Neuronal stem cell (in vitro differentiated cells): Measurements from ENCODE around the gene TMPRSS11F.

Source experiments
- DNase-seq: peaks from one replicate; pipeline ENCODE4 v3.0.0-alpha.2; 2013; ENCODE audit warnings: low spot score
- H2AFZ ChIP-seq: one replicate; pipeline ENCODE4 v1.6.1; 2013; ENCODE audit warnings: mild to moderate bottlenecking, low read length, inconsistent platforms
- H2AK5ac ChIP-seq: 2 replicates; pipeline ENCODE4 v1.6.1; 2013; ENCODE audit warnings: low read depth, mild to moderate bottlenecking, inconsistent platforms, low read length, moderate library complexity, mixed read lengths
- H2BK120ac ChIP-seq: 2 replicates; pipeline ENCODE4 v1.6.1; 2013; ENCODE audit warnings: low read depth, mild to moderate bottlenecking, inconsistent platforms, low read length, moderate library complexity, mixed read lengths
- H2BK12ac ChIP-seq: one replicate; pipeline ENCODE4 v1.6.1; 2013; ENCODE audit warnings: low read length, inconsistent platforms
- H2BK15ac ChIP-seq: 2 replicates; pipeline ENCODE4 v1.6.1; 2013; ENCODE audit warnings: mild to moderate bottlenecking, low read length, inconsistent platforms, mixed read lengths
- H2BK5ac ChIP-seq: one replicate; pipeline ENCODE4 v1.6.1; 2013; ENCODE audit warnings: inconsistent platforms, mild to moderate bottlenecking, low read length, moderate library complexity
- H3K14ac ChIP-seq: one replicate; pipeline ENCODE4 v1.6.1; 2013; ENCODE audit warnings: low read length, inconsistent platforms
- H3K18ac ChIP-seq: 2 replicates; pipeline ENCODE4 v1.6.1; 2013; ENCODE audit warnings: low read length, inconsistent platforms
- H3K23ac ChIP-seq: 2 replicates; pipeline ENCODE4 v1.6.1; 2013; ENCODE audit warnings: low read depth, mild to moderate bottlenecking, mixed read lengths, low read length, inconsistent platforms; ENCODE audit not compliant: poor library complexity
- H3K27ac ChIP-seq: replicated peaks from 3 replicates; pipeline ENCODE4 v1.5.1; 2013; ENCODE audit warnings: low read length, inconsistent platforms
- H3K27me3 ChIP-seq, 3 experiments: 2 replicates each; pipeline ENCODE4 v1.6.1; 2013; ENCODE audit warnings: low read length in 3 of 3, mild to moderate bottlenecking in 2 of 3, inconsistent platforms in 1 of 3, low read depth in 1 of 3, mixed read lengths in 1 of 3, moderate library complexity in 1 of 3; ENCODE audit not compliant: control insufficient read depth in 3 of 3, insufficient read depth in 3 of 3
- H3K36me3 ChIP-seq, 2 donors: replicated peaks in 1 of 2; 2 replicates each; pipeline ENCODE4 v1.6.1; 2013; ENCODE audit warnings: low read length in 2 of 2; ENCODE audit not compliant: control insufficient read depth in 2 of 2, insufficient read depth in 2 of 2
- H3K4ac ChIP-seq: 2 replicates; pipeline ENCODE4 v1.6.1; 2013; ENCODE audit warnings: inconsistent platforms, mild to moderate bottlenecking, low read length, moderate library complexity
- H3K4me1 ChIP-seq, 2 donors: 1 replicate in 1 of 2; 2 replicates in 1 of 2; pipeline ENCODE4 v1.6.1; 2013; ENCODE audit warnings: low read length in 2 of 2, low read depth in 1 of 2; ENCODE audit not compliant: control insufficient read depth in 2 of 2, insufficient read depth in 1 of 2
- H3K4me2 ChIP-seq: one replicate; pipeline ENCODE4 v1.6.1; 2013; ENCODE audit warnings: mild to moderate bottlenecking, low read length, inconsistent platforms; ENCODE audit not compliant: insufficient read depth, poor library complexity, severe bottlenecking
- H3K4me3 ChIP-seq, 2 donors: 2 replicates each; pipeline ENCODE4 v1.5.1; 2013; ENCODE audit warnings: low read length in 2 of 2, mild to moderate bottlenecking in 2 of 2, inconsistent platforms in 1 of 2, moderate library complexity in 1 of 2
- H3K79me1 ChIP-seq: one replicate; pipeline ENCODE4 v1.6.1; 2013; ENCODE audit warnings: low read depth, mild to moderate bottlenecking, inconsistent platforms, low read length, moderate library complexity
- H3K9ac ChIP-seq: one replicate; pipeline ENCODE4 v1.6.1; 2013; ENCODE audit warnings: mild to moderate bottlenecking, low read depth, low read length, inconsistent platforms; ENCODE audit not compliant: poor library complexity
- H3K9me3 ChIP-seq, 2 donors: replicated peaks in 1 of 2; 2 replicates each; pipeline versions ENCODE3 to v1.6.1; 2013; ENCODE audit warnings: low read length in 2 of 2, mild to moderate bottlenecking in 2 of 2, inconsistent platforms in 1 of 2, low read depth in 1 of 2, mixed read lengths in 1 of 2, moderate library complexity in 1 of 2; ENCODE audit not compliant: control insufficient read depth in 2 of 2, insufficient read depth in 1 of 2
- H4K8ac ChIP-seq: one replicate; pipeline ENCODE4 v1.6.1; 2013; ENCODE audit warnings: low read depth, mild to moderate bottlenecking, inconsistent platforms, low read length, moderate library complexity
- H4K91ac ChIP-seq: one replicate; pipeline ENCODE4 v1.6.1; 2013; ENCODE audit warnings: low read length, low read depth, mild to moderate bottlenecking, inconsistent platforms; ENCODE audit not compliant: poor library complexity
- WGBS, 2 donors: extraction: QIAGEN DNeasy Blood & Tissue Kit; methylation state at CpG; one replicate each; pipeline ENCODE4 v1.1.7; 2013; ENCODE audit warnings: missing lambda C conversion rate in 2 of 2, mixed read lengths in 1 of 2; ENCODE audit not compliant: insufficient read length in 2 of 2, insufficient replicate concordance in 1 of 2; ENCODE audit errors: extremely low coverage in 2 of 2; 5-methylcytosine and 5-hydroxymethylcytosine counted together

The TMPRSS11F gene

GRCh38 chr4:68147079-68147478 is 17.4 kb upstream of the TMPRSS11F start:
- WGBS, 2 donors: no CpG with 5 or more reads among the region's 1 CpG

GRCh38 chr4:68145261-68145660 is 15.6 kb upstream of the TMPRSS11F start:
- no peaks in the 10 kb centered on the region for H3K9me3 ChIP-seq
- no peak overlapping the region for H3K27ac ChIP-seq
- no peak overlapping the region for H4K91ac ChIP-seq
- no peak overlapping the region for H2BK15ac ChIP-seq
- no peak overlapping the region for H3K9ac ChIP-seq
- H3K4me1 ChIP-seq: no peaks in the 10 kb centered on the region
- no peak overlapping the region for H3K4me3 ChIP-seq
- no peak overlapping the region for H3K23ac ChIP-seq
- H3K14ac ChIP-seq: no peak overlapping the region
- no peak for DNase-seq
- H3K36me3 ChIP-seq: no peaks in the 10 kb centered on the region
- H3K18ac ChIP-seq: no peak overlapping the region
- H3K4me2 ChIP-seq: no peak overlapping the region
- no peak overlapping the region for H4K8ac ChIP-seq
- H2BK12ac ChIP-seq: no peak overlapping the region
- H2BK120ac ChIP-seq: no peak overlapping the region
- no CpG with 5 or more reads among the region's 1 CpG for WGBS, 2 donors
- no peak overlapping the region for H2BK5ac ChIP-seq
- no peak overlapping the region for H3K4ac ChIP-seq
- H2AFZ ChIP-seq: no peak overlapping the region
- H3K79me1 ChIP-seq: no peaks in the 10 kb centered on the region
- H2AK5ac ChIP-seq: no peak overlapping the region
- H3K27me3 ChIP-seq: no peaks in the 10 kb centered on the region

More at GRCh38 chr4:68147079-68147478, 17.4 kb upstream of the TMPRSS11F start:
- Histone ChIP-seq H3K14ac (no peak overlapping the region), H3K27ac (no peak overlapping the region), H4K91ac (no peak overlapping the region), H4K8ac (no peak overlapping the region), H2AFZ (no peak overlapping the region), H2BK5ac (no peak overlapping the region), H2BK15ac (no peak overlapping the region), H3K23ac (no peak overlapping the region), H2AK5ac (no peak overlapping the region), H3K4me1 (no peaks in the 10 kb centered on the region), H3K4ac (no peak overlapping the region), H3K9ac (no peak overlapping the region), H3K9me3 (no peaks in the 10 kb centered on the region), H3K27me3 (no peaks in the 10 kb centered on the region), H3K4me3 (no peak overlapping the region), H3K79me1 (no peaks in the 10 kb centered on the region), H3K18ac (no peak overlapping the region), H3K4me2 (no peak overlapping the region), H2BK12ac (no peak overlapping the region), H3K36me3 (no peaks in the 10 kb centered on the region), H2BK120ac (no peak overlapping the region)
- DNase-seq: no peak

- Histone ChIP-seq H2BK12ac (no peak overlapping the region), H4K91ac (no peak overlapping the region), H2AK5ac (no peak overlapping the region), H3K9me3 (no peaks in the 10 kb centered on the region), H3K18ac (no peak overlapping the region), H3K14ac (no peak overlapping the region), H3K9ac (no peak overlapping the region), H2BK15ac (no peak overlapping the region), H3K4me3 (no peak overlapping the region), H3K79me1 (no peaks in the 10 kb centered on the region), H2BK120ac (no peak overlapping the region), H3K4me1 (no peaks in the 10 kb centered on the region), H3K23ac (no peak overlapping the region), H3K4ac (no peak overlapping the region), H3K27me3 (no peaks in the 10 kb centered on the region), H3K27ac (no peak overlapping the region), H4K8ac (no peak overlapping the region), H3K36me3 (no peaks in the 10 kb centered on the region), H2AFZ (no peak overlapping the region), H3K4me2 (no peak overlapping the region), H2BK5ac (no peak overlapping the region)
- WGBS, 2 donors: no CpG with 5 or more reads among the region's 1 CpG
- no peak for DNase-seq
Observed at GRCh38 chr4:68141852-68142251, 12.2 kb upstream of the TMPRSS11F start.

GRCh38 chr4:68132342-68132741 is 2.7 kb upstream of the TMPRSS11F start:
- Histone ChIP-seq H2AFZ (no peak overlapping the region), H3K23ac (no peak overlapping the region), H4K8ac (no peak overlapping the region), H3K4me2 (no peak overlapping the region), H3K14ac (no peak overlapping the region), H3K18ac (peak overlapping the region; percentile 3), H2BK5ac (no peak overlapping the region), H2BK120ac (no peak overlapping the region), H3K4ac (no peak overlapping the region), H3K27ac (no peak overlapping the region), H3K27me3 (no peaks in the 10 kb centered on the region), H4K91ac (no peak overlapping the region), H3K4me1 (no peaks in the 10 kb centered on the region), H3K36me3 (no peaks in the 10 kb centered on the region), H2AK5ac (no peak overlapping the region), H3K79me1 (no peaks in the 10 kb centered on the region), H3K9me3 (peaks cover 0 to 3% of the 10 kb centered on the region in 2 donors), H3K9ac (peak overlapping the region; percentile 66), H3K4me3 (no peak overlapping the region), H2BK15ac (no peak overlapping the region), H2BK12ac (no peak overlapping the region)
- WGBS, 2 donors: no CpG with 5 or more reads among the region's 2 CpGs
- no peak for DNase-seq
